PC-3 (cell line): Measurements from ENCODE around the gene SPATA9. TPM values are rescaled to one million over a fixed set of nuclear protein-coding genes. Genes with fewer than 3 reads are reported as not detected.

Experiments used
- ATAC-seq: fragments of 200-7000 bp; cut with Tn5 transposase; 2 replicates; pipeline ENCODE4 v1.9.1; 2020; ENCODE audit warnings: mild to moderate bottlenecking, moderate library complexity
- BruUV-seq: library from RNA; stranded (reverse); fragments of 400-500 nt; replicated peaks from 2 replicates; lab custom pipeline; 2021; lab: Mats Ljungman, UMichigan
- CTCF ChIA-PET: fragments of 300-600 bp; sonication (Branson Sonifier 250); formaldehyde crosslinking; loops from one replicate; lab custom pipeline; 2022; ENCODE audit warnings: antibody characterized with exemption; lab: Charles Lee
- POLR2A ChIA-PET: fragments of 300-600 bp; sonication (Branson Sonifier 250); formaldehyde crosslinking; loops from one replicate; lab custom pipeline; 2022; ENCODE audit warnings: antibody characterized with exemption; ENCODE audit not compliant: unreplicated experiment; lab: Charles Lee
- DNase-seq: peaks from one replicate; pipeline ENCODE4 v3.0.0-alpha.2; 2015
- H2AFZ ChIP-seq: fragments of 300-600 bp; sonication (generic); 2 replicates; pipeline ENCODE4 v1.6.0; 2016; ENCODE audit warnings: antibody characterized with exemption, low read length
- H3F3A ChIP-seq: fragments of 300-600 bp; sonication (generic); one replicate; pipeline ENCODE4 v1.6.0; 2017; ENCODE audit warnings: antibody characterized with exemption, low read length, control low read depth, mild to moderate bottlenecking; ENCODE audit not compliant: unreplicated experiment
- H3K27ac ChIP-seq: fragments of 300-600 bp; sonication (generic); 2 replicates; pipeline ENCODE4 v1.5.1; 2016; ENCODE audit warnings: mild to moderate bottlenecking, low read length
- H3K27me3 ChIP-seq: fragments of 300-600 bp; sonication (generic); 2 replicates; pipeline ENCODE4 v1.6.1; 2016; ENCODE audit warnings: low read length, mixed read lengths
- H3K36me3 ChIP-seq: fragments of 300-600 bp; sonication (generic); 2 replicates; pipeline ENCODE4 v1.6.1; 2016; ENCODE audit warnings: low read depth, mixed run types, low read length, mixed read lengths
- H3K4me1 ChIP-seq: fragments of 300-600 bp; sonication (generic); 2 replicates; pipeline ENCODE4 v1.5.1; 2016; ENCODE audit warnings: low read length; ENCODE audit not compliant: insufficient read depth
- H3K4me2 ChIP-seq: fragments of 300-600 bp; sonication (generic); 2 replicates; pipeline ENCODE4 v1.6.0; 2016; ENCODE audit warnings: low read length
- H3K4me3 ChIP-seq: fragments of 300-600 bp; sonication (generic); 2 replicates; pipeline ENCODE4 v1.5.1; 2016; ENCODE audit warnings: mild to moderate bottlenecking, low read length, mixed read lengths
- H3K79me2 ChIP-seq: fragments of 300-600 bp; sonication (generic); 2 replicates; pipeline ENCODE4 v1.6.1; 2017; ENCODE audit warnings: low read length, mixed read lengths
- H3K9ac ChIP-seq: fragments of 300-600 bp; sonication (generic); 2 replicates; pipeline ENCODE4 v1.6.0; 2016; ENCODE audit warnings: mild to moderate bottlenecking, low read length
- H3K9me2 ChIP-seq: fragments of 300-600 bp; sonication (generic); replicated peaks from 2 replicates; pipeline ENCODE4 v1.6.1; 2016; ENCODE audit warnings: mixed run types, low read length, mixed read lengths
- H3K9me3 ChIP-seq: fragments of 300-600 bp; sonication (generic); 2 replicates; pipeline ENCODE4 v1.6.1; 2016; ENCODE audit warnings: low read length, mixed read lengths
- H4K20me1 ChIP-seq: fragments of 300-600 bp; sonication (generic); 2 replicates; pipeline ENCODE4 v1.6.1; 2016; ENCODE audit warnings: low read length, mixed read lengths
- EZH2 ChIP-seq: fragments of 300-600 bp; sonication (generic); IDR thresholded peaks from one replicate; pipeline ENCODE4 v1.6.1; 2017; ENCODE audit warnings: antibody characterized with exemption, mild to moderate bottlenecking, low read length; ENCODE audit not compliant: unreplicated experiment
- EZH2phosphoT487 ChIP-seq: fragments of 300-600 bp; sonication (generic); IDR thresholded peaks from 2 replicates; pipeline ENCODE4 v1.6.1; 2018; ENCODE audit warnings: mild to moderate bottlenecking, antibody characterized with exemption, low read length, borderline replicate concordance
- intact Hi-C: fragments of 100-400 bp; cut with micrococcal nuclease; formaldehyde crosslinking; loops from 2 replicates; pipeline ENCODE4 v1.9.0; 2023
- total RNA-seq: library from RNA; depleted of rRNA; stranded (reverse); fragments of >200 nt; gene quantifications from 2 replicates; pipeline ENCODE4 v1.2.3, GENCODE V29; 2014
- TF ChIP-seq, protein P1 (sequence below): fragments of 300-600 bp; sonication (generic); conservative IDR thresholded peaks from 2 replicates; pipeline ENCODE4 v1.5.1; 2017; ENCODE audit warnings: antibody characterized with exemption, low read depth, mild to moderate bottlenecking, low read length

SPATA9 gene
- total RNA-seq, 1 experiment from 2014 or later, result not detected

GRCh38 chr5:95621839-95622629, 60.8 kb downstream of the SPATA9 start:
- intact Hi-C loops, result no loop called here
- H3K27ac ChIP-seq, result no peak overlapping the region
- 0 out of 2 replicates have a peak, but pooled peaks cover 9% of the 10 kb centered on the region for H3K27me3 ChIP-seq
- peak overlapping the region; percentile 80 for H3K4me2 ChIP-seq
- no peaks in the 10 kb centered on the region for H3F3A ChIP-seq
- no peaks in the 10 kb centered on the region for H3K79me2 ChIP-seq
- no peak overlapping the region for H3K9ac ChIP-seq
- DNase-seq, result no peak
- H3K9me2 ChIP-seq, result no peaks in the 10 kb centered on the region
- no peaks in the 10 kb centered on the region for H3K9me3 ChIP-seq
- POLR2A ChIA-PET, result no interaction called here
- no peaks in the 10 kb centered on the region for H3K36me3 ChIP-seq
- H2AFZ ChIP-seq, result no peak overlapping the region
- H3K4me3 ChIP-seq, result 0 out of 2 replicates have a peak overlapping the region, but pooled peaks have one; percentile 53
- TF ChIP-seq EZH2phosphoT487, result no peak
- TF ChIP-seq, protein P1, sequence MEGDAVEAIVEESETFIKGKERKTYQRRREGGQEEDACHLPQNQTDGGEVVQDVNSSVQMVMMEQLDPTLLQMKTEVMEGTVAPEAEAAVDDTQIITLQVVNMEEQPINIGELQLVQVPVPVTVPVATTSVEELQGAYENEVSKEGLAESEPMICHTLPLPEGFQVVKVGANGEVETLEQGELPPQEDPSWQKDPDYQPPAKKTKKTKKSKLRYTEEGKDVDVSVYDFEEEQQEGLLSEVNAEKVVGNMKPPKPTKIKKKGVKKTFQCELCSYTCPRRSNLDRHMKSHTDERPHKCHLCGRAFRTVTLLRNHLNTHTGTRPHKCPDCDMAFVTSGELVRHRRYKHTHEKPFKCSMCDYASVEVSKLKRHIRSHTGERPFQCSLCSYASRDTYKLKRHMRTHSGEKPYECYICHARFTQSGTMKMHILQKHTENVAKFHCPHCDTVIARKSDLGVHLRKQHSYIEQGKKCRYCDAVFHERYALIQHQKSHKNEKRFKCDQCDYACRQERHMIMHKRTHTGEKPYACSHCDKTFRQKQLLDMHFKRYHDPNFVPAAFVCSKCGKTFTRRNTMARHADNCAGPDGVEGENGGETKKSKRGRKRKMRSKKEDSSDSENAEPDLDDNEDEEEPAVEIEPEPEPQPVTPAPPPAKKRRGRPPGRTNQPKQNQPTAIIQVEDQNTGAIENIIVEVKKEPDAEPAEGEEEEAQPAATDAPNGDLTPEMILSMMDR, result no peak
- no peak for TF ChIP-seq EZH2
- H4K20me1 ChIP-seq, result no peaks in the 10 kb centered on the region
- no peaks in the 10 kb centered on the region for H3K4me1 ChIP-seq
- no TSS peak for BruUV-seq
- CTCF ChIA-PET, result no interaction called here
- no peak for ATAC-seq

- BruUV-seq, result no TSS peak
- no peak overlapping the region for H3K27ac ChIP-seq
- no peaks in the 10 kb centered on the region for H3K4me1 ChIP-seq
- H3K27me3 ChIP-seq, result 0 out of 2 replicates have a peak, but pooled peaks cover 9% of the 10 kb centered on the region
- no peaks in the 10 kb centered on the region for H3K36me3 ChIP-seq
- H3K9me2 ChIP-seq, result no peaks in the 10 kb centered on the region
- no peaks in the 10 kb centered on the region for H3K79me2 ChIP-seq
- no peak for DNase-seq
- no peak for TF ChIP-seq EZH2phosphoT487
- no peak for TF ChIP-seq EZH2
- TF ChIP-seq, protein P1, result no peak
- H3K9me3 ChIP-seq, result no peaks in the 10 kb centered on the region
- ChIA-PET POLR2A (no interaction called here), CTCF (no interaction called here)
- peak overlapping the region; percentile 82 for H2AFZ ChIP-seq
- peak overlapping the region; percentile 53 for H3K4me3 ChIP-seq
- H4K20me1 ChIP-seq, result no peaks in the 10 kb centered on the region
- peak; percentile 67 for ATAC-seq
- intact Hi-C loops, result no loop called here
- no peaks in the 10 kb centered on the region for H3F3A ChIP-seq
- H3K9ac ChIP-seq, result no peak overlapping the region
- peak overlapping the region; percentile 80 for H3K4me2 ChIP-seq
These were observed 61.6 kb downstream of the SPATA9 start for GRCh38 chr5:95620870-95621838.
